ENCODE data around the gene CLEC16A.

GRCh38 chr16:10992797-10993196 is 48.4 kb downstream of the CLEC16A start:
- TF ChIP-seq CTCF (IDR thresholded peaks at IDR 0.05), result no peak
- no peak for TF ChIP-seq POLR2A (IDR thresholded peaks at IDR 0.05)
